Transverse colon (tissue), 4 donors: ENCODE results near the gene MFAP4.

Source experiments
- CTCF ChIP-seq, 5 experiments: fragments of 200-600 bp in 3 of 5; fragments of 450-650 bp in 2 of 5; sonication (generic) in 3 of 5; IDR thresholded peaks; 1 replicate in 2 of 5; 2 replicates in 3 of 5; pipeline ENCODE4 v1.5.1; 2016 to 2017; ENCODE audit warnings: antibody characterized with exemption in 5 of 5, inconsistent platforms in 3 of 5, mild to moderate bottlenecking in 2 of 5, moderate library complexity in 1 of 5
- POLR2AphosphoS5 ChIP-seq, 3 donors: sonication (generic); formaldehyde crosslinking; IDR thresholded peaks; one replicate each; pipeline ENCODE4 v1.6.1; 2016; ENCODE audit warnings: antibody characterized with exemption in 3 of 3

GRCh38 chr17:19379361-19380065 lies 7.5 kb downstream of the MFAP4 start:
- TF ChIP-seq CTCF (IDR thresholded peaks at IDR 0.05) (no peak), POLR2AphosphoS5 (IDR thresholded peaks at IDR 0.05) (no peak)
